Measurements from ENCODE around the gene HCN2.
A peak's percentile ranks its signal among the peaks of the same experiment; 100 is the strongest.

Gene HCN2

DNA sequence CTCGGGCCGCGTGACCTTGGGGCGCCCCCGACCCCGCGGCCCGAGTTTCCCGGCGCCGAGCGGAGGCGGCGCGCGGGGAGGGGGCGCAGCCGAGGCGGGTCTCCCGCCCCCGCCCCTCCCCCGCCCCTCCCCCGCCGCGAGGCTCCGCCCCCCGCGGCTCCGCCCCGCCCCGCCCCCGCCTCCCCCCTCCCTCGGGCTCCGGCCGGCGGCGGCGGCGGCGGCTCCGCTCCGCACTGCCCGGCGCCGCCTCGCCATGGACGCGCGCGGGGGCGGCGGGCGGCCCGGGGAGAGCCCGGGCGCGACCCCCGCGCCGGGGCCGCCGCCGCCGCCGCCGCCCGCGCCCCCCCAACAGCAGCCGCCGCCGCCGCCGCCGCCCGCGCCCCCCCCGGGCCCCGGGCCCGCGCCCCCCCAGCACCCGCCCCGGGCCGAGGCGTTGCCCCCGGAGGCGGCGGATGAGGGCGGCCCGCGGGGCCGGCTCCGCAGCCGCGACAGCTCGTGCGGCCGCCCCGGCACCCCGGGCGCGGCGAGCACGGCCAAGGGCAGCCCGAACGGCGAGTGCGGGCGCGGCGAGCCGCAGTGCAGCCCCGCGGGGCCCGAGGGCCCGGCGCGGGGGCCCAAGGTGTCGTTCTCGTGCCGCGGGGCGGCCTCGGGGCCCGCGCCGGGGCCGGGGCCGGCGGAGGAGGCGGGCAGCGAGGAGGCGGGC, at the start of gene HCN2:
TSS of gene HCN2 (plus strand) at position 189 of the 703 bp plus-strand sequence. CDS start at position 254, 65 bp downstream.
- no peak for DNase-seq

DNA sequence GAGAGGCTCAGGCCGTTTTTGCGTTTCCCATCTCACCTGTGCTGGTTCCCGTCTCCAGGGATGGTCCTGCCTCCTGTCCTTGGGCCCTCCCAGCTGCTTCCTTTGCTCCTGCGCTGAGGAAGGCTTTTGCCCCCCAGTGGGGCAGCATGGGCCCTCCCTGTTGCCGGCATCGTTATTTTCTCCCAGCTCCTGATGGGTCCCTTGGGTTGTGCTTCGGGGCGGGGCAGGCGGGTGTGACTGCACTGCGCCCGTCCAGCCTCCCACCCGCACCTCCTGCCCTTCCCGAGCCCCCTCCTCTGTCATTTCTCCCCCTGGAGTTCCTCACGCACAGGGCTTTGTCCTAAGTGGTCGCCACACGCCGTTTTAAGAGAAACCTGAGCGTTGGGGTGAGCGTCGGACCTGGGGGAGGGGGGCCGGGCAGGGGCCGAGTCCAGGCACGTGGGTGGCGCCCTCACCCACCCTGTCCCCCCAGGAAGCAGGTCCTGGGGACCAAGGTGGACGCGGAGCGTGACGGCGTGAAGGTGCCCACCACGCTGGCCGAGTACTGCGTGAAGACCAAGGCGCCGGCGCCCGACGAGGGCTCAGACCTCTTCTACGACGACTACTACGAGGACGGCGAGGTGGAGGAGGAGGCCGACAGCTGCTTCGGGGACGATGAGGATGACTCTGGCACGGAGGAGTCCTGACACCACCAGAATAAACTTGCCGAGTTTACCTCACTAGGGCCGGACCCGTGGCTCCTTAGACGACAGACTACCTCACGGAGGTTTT, 48.6 kb upstream of the HCN2 start:
- no peak for DNase-seq

DNA sequence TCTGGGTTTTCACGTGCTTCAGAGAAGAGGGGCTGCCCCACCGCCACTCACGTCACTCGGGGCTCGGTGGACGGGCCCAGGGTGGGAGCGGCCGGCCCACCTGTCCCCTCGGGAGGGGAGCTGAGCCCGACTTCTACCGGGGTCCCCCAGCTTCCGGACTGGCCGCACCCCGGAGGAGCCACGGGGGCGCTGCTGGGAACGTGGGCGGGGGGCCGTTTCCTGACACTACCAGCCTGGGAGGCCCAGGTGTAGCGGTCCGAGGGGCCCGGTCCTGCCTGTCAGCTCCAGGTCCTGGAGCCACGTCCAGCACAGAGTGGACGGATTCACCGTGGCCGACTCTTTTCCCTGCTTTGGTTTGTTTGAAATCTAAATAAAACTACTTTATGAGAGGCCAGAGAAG, 48.0 kb upstream of the HCN2 start:
- no peak for DNase-seq

DNA sequence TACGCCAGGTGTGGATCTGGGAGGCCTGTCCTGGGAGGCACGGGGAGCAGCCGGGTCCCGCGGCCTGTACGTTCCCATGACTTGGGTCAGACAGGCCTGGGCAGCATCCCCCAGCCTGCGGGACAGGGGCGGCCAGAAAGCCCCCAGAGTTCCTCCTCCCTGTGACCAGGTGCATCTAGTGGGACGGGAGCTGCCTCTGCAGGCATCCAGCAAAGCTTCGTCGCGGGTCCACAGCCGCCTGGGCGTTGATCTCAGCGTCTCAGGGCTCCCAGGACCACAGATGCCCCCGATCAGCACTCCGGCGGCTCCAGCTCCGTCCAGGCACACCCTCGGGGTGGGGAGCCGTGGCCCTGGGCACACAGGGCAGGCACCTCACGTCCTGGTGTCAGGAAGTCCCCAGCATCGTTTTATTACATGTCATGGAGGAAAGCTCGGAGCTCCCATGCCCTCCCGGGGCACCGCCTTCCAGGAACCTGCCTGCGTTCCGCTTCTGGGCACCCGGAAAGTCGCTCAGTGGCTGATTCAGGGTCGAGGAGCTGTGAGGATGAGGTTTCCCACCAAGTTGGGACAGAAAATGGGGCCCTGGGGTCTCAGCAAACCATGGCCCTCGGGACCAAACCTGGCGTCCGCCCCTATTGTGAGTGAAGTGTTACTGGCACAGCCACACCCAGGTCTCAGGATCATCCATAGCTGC, 47.4 kb upstream of the HCN2 start:
- no peak for DNase-seq

DNA sequence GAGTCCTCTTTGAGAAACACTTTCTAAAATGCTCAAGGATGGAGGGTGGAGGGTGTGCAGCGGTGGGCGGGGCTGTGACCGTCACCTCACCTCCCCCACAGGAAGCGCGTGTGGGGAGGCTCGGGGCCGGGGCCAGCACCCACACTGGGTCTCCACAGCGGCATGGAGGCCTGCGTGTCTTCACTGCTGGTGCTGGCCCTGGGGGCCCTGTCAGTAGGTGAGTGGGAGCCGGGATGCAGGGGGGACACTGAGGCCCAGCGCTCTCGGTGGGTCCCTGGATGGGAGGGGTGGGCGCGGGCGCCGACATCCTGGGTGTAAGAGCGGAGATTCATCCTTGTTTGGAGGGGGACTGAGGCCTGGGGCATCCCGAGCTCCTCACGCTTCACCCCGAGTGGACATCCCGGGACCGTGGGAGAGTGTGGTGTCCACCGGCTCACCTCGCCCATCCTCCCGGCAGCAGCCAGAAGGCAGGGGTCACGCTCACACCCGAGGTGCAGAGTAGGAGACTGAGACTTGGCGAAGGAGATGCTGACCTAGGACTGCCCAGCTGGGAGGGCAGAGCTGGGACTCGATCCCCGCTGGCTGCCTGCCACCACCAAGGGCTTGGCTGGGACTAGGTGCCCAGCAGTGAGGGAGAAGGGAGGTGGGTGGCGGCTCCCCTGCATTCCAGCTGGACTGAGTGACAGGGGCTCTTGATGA, 45.6 kb upstream of the HCN2 start, which contains the start of gene GZMM:
TSS of gene GZMM (plus strand) at position 144 of the 699 bp plus-strand sequence. CDS start at position 163, 19 bp downstream.
- DNase-seq = peak; percentile 87

DNA sequence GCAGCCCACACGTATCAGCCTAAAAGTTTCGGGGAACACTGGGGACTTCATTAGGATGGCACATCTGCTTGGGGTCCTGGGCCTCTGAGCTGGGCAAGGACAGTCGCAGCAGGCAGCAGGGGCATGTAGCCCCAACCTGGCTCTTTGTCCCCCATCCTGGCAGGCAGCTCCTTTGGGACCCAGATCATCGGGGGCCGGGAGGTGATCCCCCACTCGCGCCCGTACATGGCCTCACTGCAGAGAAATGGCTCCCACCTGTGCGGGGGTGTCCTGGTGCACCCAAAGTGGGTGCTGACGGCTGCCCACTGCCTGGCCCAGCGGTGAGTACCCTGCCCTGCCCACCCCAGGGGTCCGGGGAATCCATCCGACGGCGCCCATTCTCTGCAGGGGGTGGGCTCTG, 42.6 kb upstream of the HCN2 start:
- DNase-seq = no peak

DNA sequence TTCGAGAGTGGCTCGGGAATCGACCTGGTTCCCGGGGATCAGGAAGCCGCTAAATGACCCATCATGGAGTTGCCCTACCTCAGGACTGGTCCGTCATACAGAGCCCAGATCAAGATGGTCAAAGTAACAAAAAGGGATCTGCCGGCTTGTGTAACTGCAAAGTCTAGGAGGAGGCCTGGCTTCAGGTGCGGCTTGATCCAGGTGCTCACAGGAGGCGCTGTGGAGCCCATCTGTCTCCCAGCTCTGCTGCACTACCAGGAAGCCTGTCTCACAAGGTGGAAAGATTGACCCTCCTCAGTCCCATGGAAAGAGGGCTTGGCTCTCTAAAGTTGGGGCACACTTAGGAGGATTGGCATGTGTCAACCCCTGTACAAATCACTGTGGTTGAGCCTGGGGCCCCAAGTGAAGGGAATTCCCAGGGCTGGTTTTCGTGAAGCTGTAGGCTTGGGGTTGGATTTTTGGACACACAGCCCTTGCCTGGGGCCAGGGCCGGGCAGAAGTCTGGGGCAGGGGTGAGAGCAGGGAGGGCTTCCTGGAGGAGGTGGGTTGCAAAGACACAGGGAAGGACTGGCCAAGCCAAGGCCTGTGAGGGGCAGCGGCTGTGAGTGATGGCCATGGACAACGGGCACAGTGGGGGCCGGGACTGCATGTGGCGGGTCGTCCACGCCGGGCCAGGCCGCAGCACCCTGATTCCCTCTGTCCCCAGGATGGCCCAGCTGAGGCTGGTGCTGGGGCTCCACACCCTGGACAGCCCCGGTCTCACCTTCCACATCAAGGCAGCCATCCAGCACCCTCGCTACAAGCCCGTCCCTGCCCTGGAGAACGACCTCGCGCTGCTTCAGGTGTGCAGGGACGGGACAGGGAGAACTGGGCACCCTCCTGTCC, 41.6 kb upstream of the HCN2 start:
- DNase-seq = no peak

DNA sequence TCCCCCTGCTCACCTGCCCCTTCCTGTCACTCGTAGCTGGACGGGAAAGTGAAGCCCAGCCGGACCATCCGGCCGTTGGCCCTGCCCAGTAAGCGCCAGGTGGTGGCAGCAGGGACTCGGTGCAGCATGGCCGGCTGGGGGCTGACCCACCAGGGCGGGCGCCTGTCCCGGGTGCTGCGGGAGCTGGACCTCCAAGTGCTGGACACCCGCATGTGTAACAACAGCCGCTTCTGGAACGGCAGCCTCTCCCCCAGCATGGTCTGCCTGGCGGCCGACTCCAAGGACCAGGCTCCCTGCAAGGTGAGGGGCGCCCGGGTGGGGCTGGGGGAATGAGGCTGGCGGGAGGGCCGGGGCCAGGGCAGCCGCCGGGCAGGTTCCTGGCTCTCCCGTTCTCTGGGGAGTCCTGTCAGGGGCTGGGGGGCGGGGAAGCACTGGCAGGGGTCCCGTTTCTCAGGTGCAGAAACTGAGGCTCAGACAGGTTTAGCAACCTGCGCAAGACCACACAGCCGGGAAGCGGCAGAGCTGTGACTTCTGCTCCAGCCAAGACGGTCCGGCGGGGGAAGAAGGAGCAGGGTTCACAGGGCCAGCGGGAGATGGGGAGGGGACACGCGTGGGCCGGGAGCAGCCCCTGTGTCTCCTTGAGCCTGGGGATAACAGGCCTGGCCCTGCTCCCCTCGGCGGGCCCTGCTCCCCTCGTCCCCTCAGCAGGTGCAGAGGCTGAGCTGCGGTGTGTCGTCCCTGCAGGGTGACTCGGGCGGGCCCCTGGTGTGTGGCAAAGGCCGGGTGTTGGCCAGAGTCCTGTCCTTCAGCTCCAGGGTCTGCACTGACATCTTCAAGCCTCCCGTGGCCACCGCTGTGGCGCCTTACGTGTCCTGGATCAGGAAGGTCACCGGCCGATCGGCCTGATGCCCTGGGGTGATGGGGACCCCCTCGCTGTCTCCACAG, 40.5 kb upstream of the HCN2 start:
- no peak for DNase-seq

DNA sequence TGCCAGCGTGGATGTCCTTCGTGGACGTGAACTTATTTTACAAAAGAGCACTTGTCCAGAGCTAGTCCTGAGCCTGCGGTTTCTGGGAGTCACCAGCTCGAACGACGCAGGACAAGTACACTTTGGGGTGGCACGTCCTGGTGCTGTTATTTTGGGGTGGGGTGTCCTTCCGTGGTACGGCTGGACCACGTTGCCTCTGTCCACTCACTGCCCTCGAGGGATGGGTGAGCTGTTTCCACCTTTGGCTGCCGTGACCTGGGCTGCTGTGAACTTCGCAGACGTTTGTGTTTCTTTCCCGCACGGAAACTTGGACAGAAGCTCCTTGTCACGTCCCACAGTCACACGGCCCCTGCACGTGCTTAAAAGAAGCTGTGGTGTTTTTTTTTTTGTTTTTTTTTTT, 34.9 kb upstream of the HCN2 start:
- DNase-seq = no peak

DNA sequence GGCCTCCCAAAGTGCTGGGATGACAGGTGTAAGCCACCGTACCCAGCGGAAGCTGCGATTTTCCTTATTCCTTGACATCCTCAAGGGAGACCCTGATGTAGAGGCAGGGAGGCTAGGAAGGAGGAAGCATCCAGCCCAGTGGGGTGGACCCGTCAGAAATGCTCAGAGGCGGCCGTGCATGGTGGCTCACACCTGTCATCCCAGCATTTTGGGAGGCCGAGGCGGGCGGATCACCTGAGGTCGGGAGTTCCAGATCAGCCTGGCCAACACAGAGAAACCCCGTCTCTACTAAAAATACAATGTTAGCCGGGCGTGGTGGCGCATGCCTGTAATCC, 34.2 kb upstream of the HCN2 start:
- no peak for DNase-seq

DNA sequence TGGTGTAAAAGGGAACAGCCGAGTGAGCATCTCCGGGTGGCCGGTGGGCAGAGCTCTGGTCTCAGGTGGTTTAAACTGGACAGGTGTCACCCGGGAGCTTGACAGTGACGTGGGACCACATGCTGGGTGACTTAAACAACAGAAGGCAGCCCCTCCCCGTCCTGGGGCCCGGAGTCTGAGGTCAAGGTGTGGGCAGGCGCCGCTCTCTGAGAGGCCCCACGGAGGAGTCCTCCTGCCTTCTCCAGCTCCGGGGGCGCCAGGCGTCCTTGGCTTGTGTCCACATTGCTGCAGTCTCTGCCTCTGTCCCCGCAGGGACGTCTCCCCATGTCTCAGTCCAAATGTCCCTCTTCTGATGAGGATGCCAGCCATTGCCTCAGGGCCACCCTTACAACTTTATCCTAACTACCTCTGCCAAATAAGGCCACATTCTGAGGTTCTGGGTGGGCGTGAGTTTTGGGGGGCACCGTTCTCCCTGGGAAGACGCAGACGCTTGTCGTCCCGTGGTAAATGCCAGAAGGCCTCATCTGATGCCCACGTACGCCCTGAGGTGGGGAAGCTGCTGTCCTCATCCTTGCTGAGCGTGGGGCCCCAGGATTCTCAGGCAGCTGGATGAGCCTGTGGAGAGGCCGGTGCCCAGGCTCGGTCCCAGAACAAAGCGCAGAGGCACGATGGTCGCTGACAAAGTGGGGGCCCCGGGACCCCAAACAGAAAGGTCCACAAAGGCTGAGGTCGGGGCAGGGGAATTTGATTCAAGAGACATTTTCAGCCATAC, 32.9 kb upstream of the HCN2 start:
- DNase-seq = no peak

DNA sequence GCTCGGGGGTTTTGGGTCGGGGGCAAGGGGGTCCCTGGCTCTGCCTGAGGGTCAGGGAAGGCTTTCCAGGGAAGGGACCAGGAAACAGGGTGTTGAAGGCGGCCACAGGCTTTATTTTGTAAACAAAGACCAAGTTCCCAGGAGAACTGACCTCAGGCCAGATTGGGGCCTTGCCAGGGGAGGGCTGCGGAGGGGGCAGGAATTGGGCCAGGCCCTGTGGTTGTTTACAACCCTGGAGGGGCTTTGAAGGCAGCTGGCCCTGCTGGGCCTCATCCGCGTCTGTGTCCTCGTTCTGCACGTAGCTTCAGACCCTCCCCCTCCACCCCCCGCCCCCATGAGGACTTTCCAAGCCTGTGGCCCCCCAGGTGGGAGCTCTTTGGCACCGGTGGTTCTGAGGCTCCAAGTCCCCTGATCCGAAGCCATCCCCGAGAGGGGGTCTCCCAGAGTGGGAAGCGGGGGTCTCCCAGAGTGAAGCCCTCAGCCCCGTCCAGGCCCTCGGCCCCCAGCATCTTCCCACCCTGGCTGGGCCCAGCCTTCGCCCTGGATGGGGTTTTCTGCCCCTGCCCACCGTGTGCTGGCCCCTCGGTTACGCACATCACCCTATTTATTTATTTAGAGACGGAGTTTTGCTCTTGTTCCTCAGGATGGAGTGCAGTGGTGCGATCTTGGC, 30.8 kb upstream of the HCN2 start:
- no peak for DNase-seq

DNA sequence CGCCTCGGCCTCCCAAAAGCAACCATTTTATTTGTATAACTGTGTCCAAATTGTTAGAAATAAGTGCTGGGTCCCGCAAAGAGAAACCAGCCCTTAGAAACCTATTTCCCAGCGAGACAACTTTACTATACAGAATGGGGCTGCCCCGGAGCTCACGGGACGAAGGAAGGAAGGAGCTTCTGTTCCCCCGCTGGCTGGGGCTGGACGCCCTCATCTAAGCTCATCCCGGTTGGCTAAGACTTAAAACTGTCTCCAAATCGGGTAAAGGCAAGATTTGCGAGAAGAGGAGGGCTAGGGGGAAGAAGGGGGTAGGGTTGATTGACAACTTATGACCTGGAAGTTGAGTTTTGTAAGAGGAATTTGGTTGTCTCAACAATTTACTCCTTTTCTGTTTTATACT, 29.6 kb upstream of the HCN2 start:
- no peak for DNase-seq

DNA sequence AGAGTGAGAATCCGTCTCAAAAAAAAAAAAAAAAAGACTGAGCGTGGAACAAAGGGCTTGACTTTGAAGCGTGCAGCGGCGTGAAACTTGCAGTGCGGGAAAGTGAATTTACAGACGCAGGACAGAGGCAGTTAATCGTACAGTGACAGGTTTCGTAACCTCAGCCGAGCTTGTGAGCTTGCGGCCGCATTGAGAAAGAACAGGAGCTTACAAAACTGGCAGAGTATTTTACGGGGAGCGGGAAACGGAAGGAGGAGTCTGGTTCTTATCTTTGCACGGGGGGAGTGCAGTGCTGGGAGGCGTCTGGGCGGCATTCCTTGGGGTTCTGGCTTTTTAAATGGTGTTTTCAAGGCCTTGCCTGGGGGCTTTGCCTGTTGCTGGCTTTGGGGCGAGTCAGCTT, 23.3 kb upstream of the HCN2 start:
- DNase-seq = no peak

DNA sequence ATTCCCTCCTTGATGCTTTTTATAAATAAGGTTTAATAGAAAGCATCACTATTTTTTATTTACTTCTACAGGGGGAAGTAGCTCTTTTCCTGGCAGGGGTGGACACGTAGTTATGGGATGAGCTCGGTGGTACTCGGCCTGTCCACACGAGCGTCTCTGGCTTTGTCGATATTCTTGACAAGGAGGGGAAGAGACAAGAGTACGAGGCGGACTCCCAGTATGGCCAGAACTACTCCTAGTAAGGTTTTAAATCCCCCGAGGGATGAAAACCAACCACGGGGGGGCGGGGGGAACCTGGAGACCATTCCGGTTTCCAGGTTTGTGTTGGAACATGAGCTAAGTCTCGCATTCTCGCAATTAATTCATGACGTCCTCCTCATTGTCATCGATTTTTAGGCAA, 22.8 kb upstream of the HCN2 start:
- DNase-seq = no peak

DNA sequence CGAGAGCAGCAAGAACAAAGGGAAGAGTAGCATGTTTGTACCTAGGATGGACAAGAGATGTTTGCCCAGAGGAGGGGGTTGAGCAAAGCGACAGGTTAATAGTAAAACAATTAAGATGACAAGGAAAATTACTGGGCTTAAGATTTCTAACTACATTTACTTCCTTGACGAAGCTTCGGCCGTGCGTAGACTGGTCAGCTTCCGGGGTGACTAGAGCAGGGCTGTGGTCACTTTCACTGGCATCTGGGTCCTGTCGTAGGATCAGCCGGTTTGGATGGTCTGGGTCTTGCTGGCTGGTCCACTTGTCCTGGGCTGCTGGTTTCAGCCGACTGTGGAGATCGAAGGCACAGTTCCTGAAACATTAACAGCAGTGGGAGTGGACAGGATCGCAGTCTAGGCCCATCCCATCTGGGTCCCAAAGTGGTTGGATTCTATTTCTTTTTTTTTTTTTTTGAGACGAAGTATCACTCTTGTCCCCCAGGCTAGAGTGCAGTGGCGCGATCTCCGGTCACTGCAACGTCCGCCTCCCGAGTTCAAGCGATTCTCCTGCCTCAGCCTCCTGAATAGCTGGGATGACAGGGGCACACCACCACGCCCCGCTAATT, 22.3 kb upstream of the HCN2 start:
- no peak for DNase-seq

DNA sequence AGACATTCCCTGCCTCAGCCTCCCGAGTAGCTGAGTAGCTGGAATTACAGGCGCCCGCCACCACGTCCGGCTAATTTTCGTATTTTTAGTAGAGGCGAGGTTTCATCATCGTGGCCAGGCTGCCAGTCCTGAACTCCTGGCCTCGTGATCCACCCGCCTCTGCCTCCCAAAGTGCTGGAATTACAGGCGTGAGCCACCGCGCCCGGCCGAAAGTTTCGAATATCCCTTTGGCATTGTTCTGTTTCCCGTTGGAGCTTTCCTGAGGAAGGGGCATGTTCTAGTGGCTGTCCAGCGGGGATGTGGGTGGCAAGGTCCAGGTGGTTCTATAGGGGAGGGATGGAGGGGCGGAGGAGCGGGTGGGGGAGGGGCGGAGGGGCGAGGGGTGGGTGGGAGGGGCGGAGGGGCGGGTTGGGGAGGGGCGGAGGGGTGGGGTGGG, 19.4 kb upstream of the HCN2 start:
- no peak for DNase-seq

DNA sequence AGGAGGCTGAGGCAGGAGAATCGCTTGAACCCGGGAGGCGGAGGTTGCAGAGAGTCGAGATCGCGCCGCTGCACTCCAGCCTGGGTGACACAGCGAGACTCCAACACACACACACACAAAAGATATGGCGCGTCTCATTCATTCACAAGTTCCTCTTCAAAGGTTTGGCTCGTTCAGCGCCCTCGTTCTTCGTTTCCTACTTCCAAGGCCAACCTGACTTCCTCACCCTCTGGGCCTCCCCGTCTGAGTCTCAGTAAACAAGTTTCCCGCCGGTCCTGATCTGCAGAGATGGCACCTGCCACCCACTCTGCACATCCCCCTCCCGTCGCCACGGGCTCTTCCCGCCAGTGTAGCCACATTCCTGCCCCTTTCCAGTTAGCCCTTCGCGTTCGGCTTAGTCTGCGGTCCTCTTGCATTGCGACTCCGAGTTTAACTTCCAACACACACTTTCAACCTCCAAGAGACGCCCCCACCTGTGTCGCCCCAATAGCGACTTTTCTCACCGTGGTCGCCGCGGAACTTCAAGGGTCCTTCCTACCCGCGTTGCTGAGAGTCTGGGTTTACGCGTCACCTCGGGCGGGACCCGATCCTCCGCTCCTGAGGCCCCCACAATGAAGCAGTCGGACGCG, 18.6 kb upstream of the HCN2 start:
- DNase-seq = peak; percentile 66

DNA sequence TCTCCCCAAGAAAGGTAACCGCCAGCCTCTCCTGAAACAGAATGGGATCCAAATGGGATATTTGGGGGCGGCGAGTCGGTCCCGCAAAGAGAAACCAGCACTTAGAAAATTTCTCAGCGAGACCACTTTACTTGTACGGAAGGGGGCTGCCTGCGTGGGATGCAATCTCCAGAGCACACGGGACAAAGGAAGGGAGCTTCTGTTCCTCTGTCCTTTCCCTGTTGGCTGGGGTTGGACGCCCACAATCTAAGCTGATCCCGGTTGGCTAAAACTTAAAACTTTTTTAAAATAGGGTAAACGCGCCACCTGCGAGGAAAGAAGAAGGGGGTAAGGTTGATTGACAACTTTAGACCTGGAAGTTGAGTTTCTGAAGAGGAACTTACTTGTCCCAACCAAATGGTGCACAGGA, 18.1 kb upstream of the HCN2 start:
- DNase-seq = peak; percentile 20
